AG09319 (cell line): ENCODE measurements around the gene TNPO2.

Experiments used
- DNase-seq: peaks from one replicate; pipeline ENCODE4 v3.0.0-alpha.2; 2010; ENCODE audit warnings: low read depth; ENCODE audit errors: extremely low read depth
- CTCF ChIP-seq: IDR thresholded peaks from 2 replicates; pipeline ENCODE4 v1.5.1; 2011; ENCODE audit warnings: low read depth, mild to moderate bottlenecking, inconsistent platforms, low read length, moderate library complexity

Gene TNPO2

GRCh38 chr19:12695514-12695913 lies 28.2 kb downstream of the TNPO2 start:
- TF ChIP-seq CTCF: no peak
- no peak for DNase-seq

GRCh38 chr19:12695096-12695495 lies 28.6 kb downstream of the TNPO2 start:
- no peak for TF ChIP-seq CTCF
- DNase-seq: no peak

GRCh38 chr19:12694641-12695040 lies 29.1 kb downstream of the TNPO2 start:
- no peak for DNase-seq
- no peak for TF ChIP-seq CTCF

- TF ChIP-seq CTCF: no peak
- DNase-seq: no peak
Measured at GRCh38 chr19:12692960-12693359, 30.8 kb downstream of the TNPO2 start.

- no peak for TF ChIP-seq CTCF
- no peak for DNase-seq
Measured at GRCh38 chr19:12689581-12690216, 34.0 kb downstream of the TNPO2 start.

GRCh38 chr19:12689012-12689411 lies 34.7 kb downstream of the TNPO2 start:
- TF ChIP-seq CTCF: no peak
- DNase-seq: no peak

GRCh38 chr19:12687496-12688196 lies 36.1 kb downstream of the TNPO2 start, which contains the start of gene GNG14:
TSS of gene GNG14 (plus strand) at chr19:12687998. CDS start at chr19:12688049, 51 bp downstream.
- no peak for TF ChIP-seq CTCF
- DNase-seq: no peak
